SK-N-SH (cell line): Measurements from ENCODE around the gene OBSL1. TPM values are rescaled to one million over a fixed set of nuclear protein-coding genes. Genes with fewer than 3 reads are reported as not detected.

Experiments
- CHD2 ChIP-seq: fragments of 150-350 bp; IDR thresholded peaks from 2 replicates; pipeline ENCODE4 v1.6.1; 2018; ENCODE audit warnings: low read length; ENCODE audit not compliant: partially characterized antibody
- ELF1 ChIP-seq: IDR thresholded peaks from 2 replicates; pipeline ENCODE4 v1.4.0; 2012
- EP300 ChIP-seq, 2 experiments: IDR thresholded peaks; 2 replicates each; pipeline versions ENCODE4 v1.4.0 to v1.6.1; 2012; ENCODE audit warnings: borderline replicate concordance in 1 of 2, low read depth in 1 of 2, low read length in 1 of 2
- FOSL2 ChIP-seq: IDR thresholded peaks from 2 replicates; pipeline ENCODE4 v1.4.0; 2012; ENCODE audit warnings: low read depth, mild to moderate bottlenecking, moderate library complexity, borderline replicate concordance
- GATA2 ChIP-seq: sonication (generic); formaldehyde crosslinking; IDR thresholded peaks from 2 replicates; pipeline ENCODE4 v1.5.0; 2020; ENCODE audit warnings: mild to moderate bottlenecking, missing genetic modification reagents
- IRF3 ChIP-seq: fragments of 150-350 bp; IDR thresholded peaks from 2 replicates; pipeline ENCODE4 v1.6.1; 2016; ENCODE audit warnings: mild to moderate bottlenecking, low read depth, low read length
- MEF2A ChIP-seq: IDR thresholded peaks from 2 replicates; pipeline ENCODE4 v1.4.0; 2012; ENCODE audit warnings: low read depth, borderline replicate concordance
- MXI1 ChIP-seq: IDR thresholded peaks from 2 replicates; pipeline ENCODE4 v1.6.1; 2012; ENCODE audit warnings: mild to moderate bottlenecking, low read depth, low read length, improper control_type of control experiment
- POLR2AphosphoS5 ChIP-seq: IDR thresholded peaks from 2 replicates; pipeline ENCODE4 v1.6.1; 2012; ENCODE audit warnings: low read depth, low read length
- RCOR1 ChIP-seq: fragments of 150-350 bp; IDR thresholded peaks from 2 replicates; pipeline ENCODE4 v1.6.1; 2017; ENCODE audit warnings: antibody characterized with exemption, low read length
- RXRA ChIP-seq: IDR thresholded peaks from 2 replicates; pipeline ENCODE4 v1.4.0; 2012; ENCODE audit warnings: low read depth, mild to moderate bottlenecking, borderline replicate concordance
- SIN3A ChIP-seq: IDR thresholded peaks from 2 replicates; pipeline ENCODE4 v1.6.1; 2012; ENCODE audit warnings: low read depth, mild to moderate bottlenecking, low read length, moderate library complexity, borderline replicate concordance
- SMC3 ChIP-seq: IDR thresholded peaks from 2 replicates; pipeline ENCODE4 v1.6.1; 2012; ENCODE audit warnings: low read depth, low read length, improper control_type of control experiment
- TAF1 ChIP-seq: IDR thresholded peaks from 2 replicates; pipeline ENCODE4 v1.6.1; 2012; ENCODE audit warnings: low read depth, mild to moderate bottlenecking, low read length, moderate library complexity, borderline replicate concordance
- YY1 ChIP-seq: IDR thresholded peaks from 2 replicates; pipeline ENCODE4 v1.4.0; 2012; ENCODE audit warnings: low read depth, mild to moderate bottlenecking
- polyA plus RNA-seq, 3 experiments: library from polyadenylated mRNA; depleted of rRNA; stranded (reverse); fragments of >200 nt; gene quantifications; 2 replicates each; pipeline ENCODE4 v1.2.3, GENCODE V29; 2012
- TF ChIP-seq, protein P1 (sequence below): fragments of 200-600 bp; sonication (generic); IDR thresholded peaks from 2 replicates; pipeline ENCODE4 v1.6.1; 2017; ENCODE audit warnings: antibody characterized with exemption, mild to moderate bottlenecking, moderate library complexity
- TF ChIP-seq, protein P2 (sequence below): IDR thresholded peaks from 2 replicates; pipeline ENCODE4 v1.6.1; 2012; ENCODE audit warnings: mild to moderate bottlenecking, low read depth, low read length, moderate library complexity
- TF ChIP-seq, protein P3 (sequence below): IDR thresholded peaks from 2 replicates; pipeline ENCODE4 v1.4.0; 2012; ENCODE audit warnings: low read depth, borderline replicate concordance
- TF ChIP-seq, protein P4 (sequence below): IDR thresholded peaks from 2 replicates; pipeline ENCODE4 v1.4.0; 2012; ENCODE audit warnings: low read depth, borderline replicate concordance
- TF ChIP-seq, protein P5 (sequence below): IDR thresholded peaks from 2 replicates; pipeline ENCODE4; 2012

OBSL1 gene
- polyA plus RNA-seq, 1 of the 3 experiments (the other 2 are of a cell fraction) = 93.0 TPM

DNA sequence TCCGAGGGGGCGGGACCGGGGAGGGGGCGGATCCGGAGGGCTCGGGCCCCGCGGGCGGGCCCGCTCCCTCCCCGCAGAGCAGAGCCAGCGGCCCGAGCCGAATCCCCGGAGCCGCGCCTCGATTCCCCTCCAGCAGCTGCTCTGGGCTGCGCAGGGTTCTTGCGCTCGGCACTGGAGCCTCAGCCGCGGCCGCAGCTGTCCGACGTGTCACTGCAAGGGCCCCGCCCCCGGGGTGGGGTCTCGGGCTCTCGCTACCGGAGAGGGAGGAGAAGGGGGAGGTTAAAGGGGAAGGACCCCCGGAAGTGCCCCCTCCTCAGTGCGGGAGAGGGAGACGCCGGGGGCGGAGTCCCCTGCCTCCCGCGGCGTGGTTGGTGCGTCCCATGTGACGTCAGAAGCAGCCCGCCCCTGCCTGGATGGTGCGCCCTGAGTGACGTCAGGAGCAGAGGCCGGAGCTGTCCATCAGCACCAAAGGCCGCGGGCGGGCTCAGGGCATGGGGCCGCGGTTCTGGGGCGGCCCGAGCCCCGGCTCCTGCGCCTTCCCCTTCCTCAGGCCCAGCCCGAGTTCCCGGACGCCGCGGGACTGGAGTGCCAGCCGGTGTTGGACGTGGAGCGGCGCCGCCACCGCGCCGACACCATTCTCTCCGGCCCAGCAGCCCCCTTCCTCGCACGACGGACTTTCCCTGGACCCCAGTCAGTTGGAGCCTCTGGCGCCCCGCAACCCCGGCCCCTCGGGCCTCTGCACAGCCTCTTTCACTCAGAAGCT lies 27.6 kb downstream of the OBSL1 start, which contains the start of the genes CHPF and TMEM198 (continued):
- TF ChIP-seq, protein P1, sequence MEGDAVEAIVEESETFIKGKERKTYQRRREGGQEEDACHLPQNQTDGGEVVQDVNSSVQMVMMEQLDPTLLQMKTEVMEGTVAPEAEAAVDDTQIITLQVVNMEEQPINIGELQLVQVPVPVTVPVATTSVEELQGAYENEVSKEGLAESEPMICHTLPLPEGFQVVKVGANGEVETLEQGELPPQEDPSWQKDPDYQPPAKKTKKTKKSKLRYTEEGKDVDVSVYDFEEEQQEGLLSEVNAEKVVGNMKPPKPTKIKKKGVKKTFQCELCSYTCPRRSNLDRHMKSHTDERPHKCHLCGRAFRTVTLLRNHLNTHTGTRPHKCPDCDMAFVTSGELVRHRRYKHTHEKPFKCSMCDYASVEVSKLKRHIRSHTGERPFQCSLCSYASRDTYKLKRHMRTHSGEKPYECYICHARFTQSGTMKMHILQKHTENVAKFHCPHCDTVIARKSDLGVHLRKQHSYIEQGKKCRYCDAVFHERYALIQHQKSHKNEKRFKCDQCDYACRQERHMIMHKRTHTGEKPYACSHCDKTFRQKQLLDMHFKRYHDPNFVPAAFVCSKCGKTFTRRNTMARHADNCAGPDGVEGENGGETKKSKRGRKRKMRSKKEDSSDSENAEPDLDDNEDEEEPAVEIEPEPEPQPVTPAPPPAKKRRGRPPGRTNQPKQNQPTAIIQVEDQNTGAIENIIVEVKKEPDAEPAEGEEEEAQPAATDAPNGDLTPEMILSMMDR = no peak
- peak; percentile 69 for TF ChIP-seq CHD2
- no peak for TF ChIP-seq FOSL2
- TF ChIP-seq MEF2A = no peak
- TF ChIP-seq, protein P2, sequence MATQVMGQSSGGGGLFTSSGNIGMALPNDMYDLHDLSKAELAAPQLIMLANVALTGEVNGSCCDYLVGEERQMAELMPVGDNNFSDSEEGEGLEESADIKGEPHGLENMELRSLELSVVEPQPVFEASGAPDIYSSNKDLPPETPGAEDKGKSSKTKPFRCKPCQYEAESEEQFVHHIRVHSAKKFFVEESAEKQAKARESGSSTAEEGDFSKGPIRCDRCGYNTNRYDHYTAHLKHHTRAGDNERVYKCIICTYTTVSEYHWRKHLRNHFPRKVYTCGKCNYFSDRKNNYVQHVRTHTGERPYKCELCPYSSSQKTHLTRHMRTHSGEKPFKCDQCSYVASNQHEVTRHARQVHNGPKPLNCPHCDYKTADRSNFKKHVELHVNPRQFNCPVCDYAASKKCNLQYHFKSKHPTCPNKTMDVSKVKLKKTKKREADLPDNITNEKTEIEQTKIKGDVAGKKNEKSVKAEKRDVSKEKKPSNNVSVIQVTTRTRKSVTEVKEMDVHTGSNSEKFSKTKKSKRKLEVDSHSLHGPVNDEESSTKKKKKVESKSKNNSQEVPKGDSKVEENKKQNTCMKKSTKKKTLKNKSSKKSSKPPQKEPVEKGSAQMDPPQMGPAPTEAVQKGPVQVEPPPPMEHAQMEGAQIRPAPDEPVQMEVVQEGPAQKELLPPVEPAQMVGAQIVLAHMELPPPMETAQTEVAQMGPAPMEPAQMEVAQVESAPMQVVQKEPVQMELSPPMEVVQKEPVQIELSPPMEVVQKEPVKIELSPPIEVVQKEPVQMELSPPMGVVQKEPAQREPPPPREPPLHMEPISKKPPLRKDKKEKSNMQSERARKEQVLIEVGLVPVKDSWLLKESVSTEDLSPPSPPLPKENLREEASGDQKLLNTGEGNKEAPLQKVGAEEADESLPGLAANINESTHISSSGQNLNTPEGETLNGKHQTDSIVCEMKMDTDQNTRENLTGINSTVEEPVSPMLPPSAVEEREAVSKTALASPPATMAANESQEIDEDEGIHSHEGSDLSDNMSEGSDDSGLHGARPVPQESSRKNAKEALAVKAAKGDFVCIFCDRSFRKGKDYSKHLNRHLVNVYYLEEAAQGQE = peak; percentile 98
- no peak for TF ChIP-seq YY1
- peak; percentile 63; the same call in 1 of the 2 replicates for TF ChIP-seq POLR2AphosphoS5
- peak; percentile 49; the same call in 1 of the 2 replicates for TF ChIP-seq ELF1
- TF ChIP-seq IRF3 = 0 out of 2 replicates have a peak, but pooled peaks have one; percentile 19
- no peak for TF ChIP-seq SMC3
- peak; percentile 66; the same call in 1 of the 2 replicates for TF ChIP-seq TAF1
- TF ChIP-seq RXRA = no peak
- TF ChIP-seq EP300 (IDR thresholded peaks at IDR 0.05; ENCODE audit: borderline replicate concordance in 1 of 2, low read depth in 1 of 2, low read length in 1 of 2) = no peak
- TF ChIP-seq MXI1 = peak; percentile 81
- TF ChIP-seq SIN3A = peak; percentile 65; the same call in 1 of the 2 replicates
- TF ChIP-seq, protein P3, sequence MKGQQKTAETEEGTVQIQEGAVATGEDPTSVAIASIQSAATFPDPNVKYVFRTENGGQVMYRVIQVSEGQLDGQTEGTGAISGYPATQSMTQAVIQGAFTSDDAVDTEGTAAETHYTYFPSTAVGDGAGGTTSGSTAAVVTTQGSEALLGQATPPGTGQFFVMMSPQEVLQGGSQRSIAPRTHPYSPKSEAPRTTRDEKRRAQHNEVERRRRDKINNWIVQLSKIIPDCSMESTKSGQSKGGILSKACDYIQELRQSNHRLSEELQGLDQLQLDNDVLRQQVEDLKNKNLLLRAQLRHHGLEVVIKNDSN = no peak
- TF ChIP-seq, protein P4, sequence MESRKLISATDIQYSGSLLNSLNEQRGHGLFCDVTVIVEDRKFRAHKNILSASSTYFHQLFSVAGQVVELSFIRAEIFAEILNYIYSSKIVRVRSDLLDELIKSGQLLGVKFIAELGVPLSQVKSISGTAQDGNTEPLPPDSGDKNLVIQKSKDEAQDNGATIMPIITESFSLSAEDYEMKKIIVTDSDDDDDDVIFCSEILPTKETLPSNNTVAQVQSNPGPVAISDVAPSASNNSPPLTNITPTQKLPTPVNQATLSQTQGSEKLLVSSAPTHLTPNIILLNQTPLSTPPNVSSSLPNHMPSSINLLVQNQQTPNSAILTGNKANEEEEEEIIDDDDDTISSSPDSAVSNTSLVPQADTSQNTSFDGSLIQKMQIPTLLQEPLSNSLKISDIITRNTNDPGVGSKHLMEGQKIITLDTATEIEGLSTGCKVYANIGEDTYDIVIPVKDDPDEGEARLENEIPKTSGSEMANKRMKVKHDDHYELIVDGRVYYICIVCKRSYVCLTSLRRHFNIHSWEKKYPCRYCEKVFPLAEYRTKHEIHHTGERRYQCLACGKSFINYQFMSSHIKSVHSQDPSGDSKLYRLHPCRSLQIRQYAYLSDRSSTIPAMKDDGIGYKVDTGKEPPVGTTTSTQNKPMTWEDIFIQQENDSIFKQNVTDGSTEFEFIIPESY = no peak
- TF ChIP-seq, protein P5, sequence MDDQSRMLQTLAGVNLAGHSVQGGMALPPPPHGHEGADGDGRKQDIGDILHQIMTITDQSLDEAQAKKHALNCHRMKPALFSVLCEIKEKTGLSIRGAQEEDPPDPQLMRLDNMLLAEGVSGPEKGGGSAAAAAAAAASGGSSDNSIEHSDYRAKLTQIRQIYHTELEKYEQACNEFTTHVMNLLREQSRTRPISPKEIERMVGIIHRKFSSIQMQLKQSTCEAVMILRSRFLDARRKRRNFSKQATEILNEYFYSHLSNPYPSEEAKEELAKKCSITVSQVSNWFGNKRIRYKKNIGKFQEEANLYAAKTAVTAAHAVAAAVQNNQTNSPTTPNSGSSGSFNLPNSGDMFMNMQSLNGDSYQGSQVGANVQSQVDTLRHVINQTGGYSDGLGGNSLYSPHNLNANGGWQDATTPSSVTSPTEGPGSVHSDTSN = peak; percentile 79
- peak; percentile 63; the same call in 1 of the 2 replicates for TF ChIP-seq RCOR1
- TF ChIP-seq GATA2 (CRISPR knock-in tag) = no peak
